Body of pancreas (tissue), 4 donors: ENCODE results near the gene ADAMTS17. TPM values are rescaled to one million over a fixed set of nuclear protein-coding genes. Genes with fewer than 3 reads are reported as not detected.

Experiments used
- ATAC-seq: fragments of 150-250 bp; one replicate; pipeline ENCODE4 v1.9.1; 2016
- DNase-seq, 4 donors: peaks; one replicate each; pipeline ENCODE4 v3.0.0-alpha.2; 2019
- H3K27ac ChIP-seq, 4 donors: fragments of 200-600 bp; sonication (generic); 1 replicate in 3 of 4; 2 replicates in 1 of 4; pipeline versions ENCODE4 v1.5.1 to v1.6.1; 2016 to 2019; ENCODE audit warnings: mild to moderate bottlenecking in 1 of 4, mixed read lengths in 1 of 4, moderate library complexity in 1 of 4
- H3K27me3 ChIP-seq, 2 donors: fragments of 200-600 bp; sonication (generic); one replicate each; pipeline ENCODE4 v1.6.0; 2016; ENCODE audit warnings: mild to moderate bottlenecking in 1 of 2
- H3K36me3 ChIP-seq, 2 donors: fragments of 200-600 bp; sonication (generic); replicated peaks in 1 of 2; 2 replicates each; pipeline ENCODE4 v1.5.1; 2016; ENCODE audit warnings: low read depth in 2 of 2; ENCODE audit not compliant: insufficient read depth in 1 of 2
- H3K4me1 ChIP-seq: fragments of 200-600 bp; sonication (generic); one replicate; pipeline ENCODE4 v1.6.0; 2016
- H3K4me3 ChIP-seq, 2 donors: fragments of 200-600 bp; sonication (generic); 1 replicate in 1 of 2; 2 replicates in 1 of 2; pipeline ENCODE4 v1.5.1; 2016 to 2019
- H3K9me3 ChIP-seq, 3 donors: fragments of 200-600 bp; sonication (generic); 1 replicate in 2 of 3; 2 replicates in 1 of 3; pipeline ENCODE4 v1.5.1; 2016
- POLR2A ChIP-seq, 3 donors: fragments of 450-650 bp; IDR thresholded peaks; one replicate each; pipeline ENCODE4 v1.6.1; 2016; ENCODE audit warnings: antibody characterized with exemption in 3 of 3, mild to moderate bottlenecking in 2 of 3
- WGBS, 2 donors: methylation state at CpG; one replicate each; pipeline ENCODE4 v1.1.5; 2017; 5-methylcytosine and 5-hydroxymethylcytosine counted together
- intact Hi-C: fragments of 100-400 bp; cut with DNase I; formaldehyde crosslinking; loops from one replicate; pipeline ENCODE4 v1.15.1; 2023
- total RNA-seq, 2 donors: library from RNA; depleted of rRNA; stranded (reverse); fragments of >200 nt; gene quantifications; one replicate each; pipeline ENCODE4 v1.1.0, GENCODE V29; 2016
- TF ChIP-seq, protein P1 (sequence below), 7 experiments: fragments of 450-650 bp in 4 of 7; fragments of 200-600 bp in 3 of 7; sonication (generic) in 3 of 7; IDR thresholded peaks; one replicate each; pipeline ENCODE4 v1.5.1; 2016 to 2019; ENCODE audit warnings: antibody characterized with exemption in 7 of 7

Gene ADAMTS17
- total RNA-seq, 2 donors from 2014 or later, result 24.6 to 26.0 TPM

DNA sequence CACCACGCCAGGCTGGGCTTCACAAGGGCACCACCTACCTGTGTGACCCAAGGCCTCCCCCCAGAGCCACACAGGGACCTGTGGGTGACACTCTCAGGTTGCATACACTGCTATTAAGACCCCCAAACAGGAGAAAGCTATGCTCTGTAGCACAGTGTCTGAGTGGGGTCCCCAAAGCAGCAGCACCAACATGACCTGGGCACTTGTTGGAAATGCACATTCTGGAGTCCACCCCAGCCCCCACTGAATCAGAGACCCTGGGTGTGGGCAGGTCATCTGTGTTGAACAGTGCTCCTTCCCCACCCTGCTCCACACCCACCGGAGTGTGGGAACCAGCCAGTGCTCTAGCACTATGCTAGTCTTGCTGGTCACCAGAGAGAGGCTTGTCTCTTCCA is 76.1 kb downstream of the ADAMTS17 start:
- Histone ChIP-seq H3K27me3 (no peaks in the 10 kb centered on the region), H3K4me3 (no peak overlapping the region), H3K36me3 (peaks cover 0 to 2% of the 10 kb centered on the region in 2 donors), H3K4me1 (no peaks in the 10 kb centered on the region), H3K27ac (no peak overlapping the region), H3K9me3 (no peaks in the 10 kb centered on the region)
- TF ChIP-seq, protein P1, sequence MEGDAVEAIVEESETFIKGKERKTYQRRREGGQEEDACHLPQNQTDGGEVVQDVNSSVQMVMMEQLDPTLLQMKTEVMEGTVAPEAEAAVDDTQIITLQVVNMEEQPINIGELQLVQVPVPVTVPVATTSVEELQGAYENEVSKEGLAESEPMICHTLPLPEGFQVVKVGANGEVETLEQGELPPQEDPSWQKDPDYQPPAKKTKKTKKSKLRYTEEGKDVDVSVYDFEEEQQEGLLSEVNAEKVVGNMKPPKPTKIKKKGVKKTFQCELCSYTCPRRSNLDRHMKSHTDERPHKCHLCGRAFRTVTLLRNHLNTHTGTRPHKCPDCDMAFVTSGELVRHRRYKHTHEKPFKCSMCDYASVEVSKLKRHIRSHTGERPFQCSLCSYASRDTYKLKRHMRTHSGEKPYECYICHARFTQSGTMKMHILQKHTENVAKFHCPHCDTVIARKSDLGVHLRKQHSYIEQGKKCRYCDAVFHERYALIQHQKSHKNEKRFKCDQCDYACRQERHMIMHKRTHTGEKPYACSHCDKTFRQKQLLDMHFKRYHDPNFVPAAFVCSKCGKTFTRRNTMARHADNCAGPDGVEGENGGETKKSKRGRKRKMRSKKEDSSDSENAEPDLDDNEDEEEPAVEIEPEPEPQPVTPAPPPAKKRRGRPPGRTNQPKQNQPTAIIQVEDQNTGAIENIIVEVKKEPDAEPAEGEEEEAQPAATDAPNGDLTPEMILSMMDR (IDR thresholded peaks at IDR 0.05), result no peak
- no peak for TF ChIP-seq POLR2A (IDR thresholded peaks at IDR 0.05)
- ATAC-seq (no peak), DNase-seq (no peak)
- 66 to 94% methylated on average over 2 of the region's 2 CpGs for WGBS, 2 donors
- intact Hi-C loops, result no loop called here

DNA sequence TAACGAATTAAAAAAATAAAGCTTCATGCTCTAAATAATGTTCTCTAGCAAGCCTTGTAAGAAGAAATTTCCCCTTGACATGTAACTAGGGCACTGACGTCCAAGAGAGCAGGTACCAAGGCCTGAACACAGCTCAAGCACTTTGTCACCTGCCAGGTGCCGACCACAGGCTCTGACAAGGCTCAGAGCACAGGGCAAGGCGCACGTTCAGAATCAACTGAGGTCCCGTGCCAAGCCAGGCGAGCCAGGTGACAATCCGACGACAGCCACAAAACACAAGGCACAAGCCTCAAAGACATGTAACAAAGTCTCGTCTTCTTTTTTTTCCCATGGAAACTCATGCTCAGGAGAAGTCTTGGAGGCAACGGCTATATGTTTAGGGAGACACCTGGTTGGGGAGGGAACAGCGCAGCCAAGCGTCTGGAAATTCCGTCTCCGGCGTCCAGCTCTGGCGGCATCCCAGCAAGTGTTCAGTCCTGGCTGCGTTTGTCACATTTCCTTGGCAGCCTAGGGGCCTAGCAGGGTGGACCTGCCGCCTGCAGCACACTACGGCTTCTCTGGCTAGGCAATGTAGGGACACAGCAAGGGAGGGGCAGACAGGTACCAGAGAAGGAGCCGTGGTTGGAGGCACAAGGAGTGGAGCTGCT is 76.7 kb downstream of the ADAMTS17 start:
- H3K9me3 ChIP-seq, result no peaks in the 10 kb centered on the region
- TF ChIP-seq POLR2A (IDR thresholded peaks at IDR 0.05), result no peak
- TF ChIP-seq, protein P1 (IDR thresholded peaks at IDR 0.05), result peak in 3 of 7 experiments; percentile 14 to 49 (median 39)
- H3K4me3 ChIP-seq, result no peak overlapping the region
- peak; percentile 45 for ATAC-seq
- intact Hi-C loops, result no loop called here
- H3K36me3 ChIP-seq, result peaks cover 0 to 2% of the 10 kb centered on the region in 2 donors
- H3K4me1 ChIP-seq, result no peaks in the 10 kb centered on the region
- H3K27ac ChIP-seq, result no peak overlapping the region
- peak; percentile 40 to 78 (median 62) for DNase-seq
- WGBS, 2 donors, result 70 to 87% methylated on average over 18 to 21 of the region's 21 CpGs
- no peaks in the 10 kb centered on the region for H3K27me3 ChIP-seq

DNA sequence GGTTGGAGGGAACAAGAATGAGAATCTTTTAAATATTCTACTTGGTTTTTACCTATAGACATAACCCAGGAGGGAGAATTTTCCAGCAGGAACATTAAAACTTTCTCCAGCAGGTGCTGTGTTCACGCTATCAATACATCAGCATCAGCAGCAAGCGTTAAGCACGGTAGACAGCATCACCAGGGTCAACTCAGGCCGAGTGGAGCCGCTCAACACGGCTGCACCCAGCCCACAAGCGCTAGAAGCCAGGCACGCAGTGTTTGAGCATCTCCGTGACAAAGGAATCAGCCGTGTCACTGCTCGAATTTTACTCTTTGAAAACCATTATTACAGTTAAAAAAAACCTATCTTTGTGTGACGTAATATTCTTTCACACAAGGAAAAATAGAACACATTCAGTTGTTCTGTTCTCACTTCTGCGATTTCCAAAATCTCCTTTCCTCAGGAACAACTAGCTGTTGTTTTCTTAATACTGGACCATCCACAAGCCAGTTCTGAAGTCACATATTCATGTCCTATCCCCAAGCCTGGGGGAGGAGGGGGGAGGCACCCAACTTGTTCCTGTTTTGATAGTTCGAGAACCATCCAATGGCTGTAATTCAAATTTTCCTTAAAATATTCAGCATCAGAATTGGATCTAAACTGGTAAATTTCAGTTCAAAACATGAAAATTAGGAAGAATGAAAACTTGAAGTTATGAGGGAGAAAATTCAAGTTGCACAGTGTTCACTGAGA is 77.9 kb downstream of the ADAMTS17 start:
- DNase-seq (no peak), ATAC-seq (no peak)
- Histone ChIP-seq H3K4me3 (no peak overlapping the region), H3K9me3 (no peaks in the 10 kb centered on the region), H3K36me3 (peaks cover 0 to 2% of the 10 kb centered on the region in 2 donors), H3K27me3 (no peaks in the 10 kb centered on the region), H3K4me1 (no peaks in the 10 kb centered on the region), H3K27ac (no peak overlapping the region)
- intact Hi-C loops, result no loop called here
- WGBS, 2 donors, result 84% methylated on average over 14 of the region's 14 CpGs
- TF ChIP-seq, protein P1 (IDR thresholded peaks at IDR 0.05), result no peak
- TF ChIP-seq POLR2A (IDR thresholded peaks at IDR 0.05), result no peak

DNA sequence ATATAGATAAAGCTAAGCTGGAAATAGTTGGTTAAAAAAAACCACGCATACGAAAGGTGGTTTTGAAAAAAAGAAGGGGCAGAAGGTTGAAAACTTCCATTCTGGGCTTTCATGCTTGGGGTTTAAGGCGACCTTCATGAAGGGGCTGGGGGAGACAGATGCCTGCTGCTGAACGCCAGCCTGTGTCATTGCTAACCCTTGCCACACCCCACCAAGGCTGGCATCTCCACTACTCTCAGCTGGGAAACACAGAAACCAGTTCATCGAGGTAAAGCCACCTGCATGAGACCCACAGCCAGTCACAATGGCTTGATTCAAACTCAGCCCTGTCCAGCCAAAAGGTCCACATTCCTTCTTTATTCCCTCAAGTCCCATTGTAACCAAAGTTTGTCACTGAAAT is 78.7 kb downstream of the ADAMTS17 start:
- Histone ChIP-seq H3K27me3 (no peaks in the 10 kb centered on the region), H3K9me3 (no peaks in the 10 kb centered on the region), H3K27ac (no peak overlapping the region), H3K36me3 (peaks cover 0 to 3% of the 10 kb centered on the region in 2 donors), H3K4me1 (no peaks in the 10 kb centered on the region), H3K4me3 (no peak overlapping the region)
- intact Hi-C loops, result no loop called here
- ATAC-seq (no peak), DNase-seq (no peak)
- 80 to 82% methylated on average over 5 of the region's 5 CpGs for WGBS, 2 donors
- TF ChIP-seq, protein P1 (IDR thresholded peaks at IDR 0.05), result no peak
- TF ChIP-seq POLR2A (IDR thresholded peaks at IDR 0.05), result no peak
